Stimulated activated naive CD8-positive, alpha-beta T cell treated with anti-CD3 and anti-CD28 coated beads, Interleukin-15, Interleukin-2, amounts not matched to agents 100 ng/mL and 50 ng/mL, for 24 hours (primary cell): ENCODE measurements around the gene MBOAT1.
"Not testable (repeated sequence)": the region's sequence is repeated elsewhere in the genome, so short reads cannot be mapped to it uniquely, and the experiment has no call there.

Experiments
- H3K27ac Mint-ChIP-seq: one replicate; pipeline ENCODE4 v1.8.0; 2021; ENCODE audit warnings: mild to moderate bottlenecking, mixed read lengths
- H3K27me3 Mint-ChIP-seq: one replicate; pipeline ENCODE4 v1.8.0; 2021; ENCODE audit warnings: mixed read lengths
- H3K36me3 Mint-ChIP-seq: one replicate; pipeline ENCODE4 v1.8.0; 2021; ENCODE audit warnings: low read depth, mixed read lengths
- H3K4me1 Mint-ChIP-seq: one replicate; pipeline ENCODE4 v1.8.0; 2021; ENCODE audit warnings: low read depth, mixed read lengths
- H3K4me3 Mint-ChIP-seq: one replicate; pipeline ENCODE4 v1.8.0; 2021; ENCODE audit warnings: mild to moderate bottlenecking, mixed read lengths
- H3K9me3 Mint-ChIP-seq: one replicate; pipeline ENCODE4 v1.8.0; 2021; ENCODE audit warnings: mixed read lengths

MBOAT1 gene

GRCh38 chr6:20200761-20201630, 11.3 kb downstream of the MBOAT1 start:
- H3K9me3 Mint-ChIP-seq: no peaks in the 10 kb centered on the region
- no peaks in the 10 kb centered on the region for H3K36me3 Mint-ChIP-seq
- no peaks in the 10 kb centered on the region for H3K27me3 Mint-ChIP-seq
- no peak overlapping the region for H3K4me3 Mint-ChIP-seq
- H3K4me1 Mint-ChIP-seq: peaks cover 42% of the 10 kb centered on the region
- no peak overlapping the region for H3K27ac Mint-ChIP-seq

GRCh38 chr6:20198775-20199174, 13.5 kb downstream of the MBOAT1 start:
- Mint-ChIP-seq H3K36me3 (no peaks in the 10 kb centered on the region), H3K9me3 (no peaks in the 10 kb centered on the region), H3K4me1 (peaks cover 22% of the 10 kb centered on the region), H3K27me3 (no peaks in the 10 kb centered on the region), H3K27ac (no peak overlapping the region), H3K4me3 (no peak overlapping the region)

DNA sequence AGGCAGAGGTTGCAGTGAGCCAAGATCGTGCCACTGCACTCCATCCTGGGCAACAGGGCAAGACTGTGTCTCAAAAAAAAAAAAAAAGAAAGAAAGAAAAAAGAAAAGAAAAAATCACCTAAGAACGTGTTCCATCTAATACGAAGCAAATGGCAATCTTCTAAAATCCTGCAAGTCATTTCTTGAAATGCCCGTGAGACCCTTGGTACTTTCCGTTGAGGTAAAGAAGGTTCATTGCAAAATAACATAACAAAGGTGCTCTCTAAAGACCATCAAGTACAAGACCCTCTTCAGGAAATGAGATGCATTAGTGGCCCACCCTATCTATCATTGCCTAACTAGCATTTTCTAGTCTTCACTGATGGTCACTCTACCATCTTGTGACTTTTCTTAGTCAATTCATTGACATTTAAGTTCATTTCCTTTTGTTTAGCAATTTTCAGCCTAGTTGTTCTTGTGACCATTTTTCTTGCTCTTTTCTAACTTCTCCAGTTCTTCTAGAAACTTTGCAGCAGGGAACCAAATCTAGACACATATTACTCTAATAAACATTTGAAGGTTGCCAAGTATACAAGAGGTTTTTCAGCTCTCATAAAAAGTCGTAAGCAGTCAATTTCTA, 14.0 kb downstream of the MBOAT1 start:
- H3K36me3 Mint-ChIP-seq: peaks cover 1% of the 10 kb centered on the region
- no peak overlapping the region for H3K27ac Mint-ChIP-seq
- H3K4me3 Mint-ChIP-seq: no peak overlapping the region

DNA sequence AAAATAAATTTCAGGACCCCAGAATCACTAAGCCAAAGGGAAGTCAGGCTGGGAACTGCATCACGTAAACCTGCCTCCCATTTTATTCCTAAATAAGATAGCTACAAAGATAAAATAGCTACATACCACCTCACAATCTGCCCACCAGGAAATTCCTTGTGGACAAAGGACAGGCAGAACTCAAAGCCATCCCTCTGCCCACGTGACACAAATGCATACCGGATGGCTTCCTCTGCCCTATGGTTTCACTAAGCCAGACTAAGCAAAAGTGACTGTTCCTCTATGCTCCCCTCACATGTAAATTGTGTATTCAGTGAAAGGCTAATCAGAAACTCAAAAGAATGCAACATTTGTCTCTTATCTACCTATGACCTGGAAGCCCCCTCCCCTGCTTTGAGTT, 15.0 kb downstream of the MBOAT1 start:
- H3K27ac Mint-ChIP-seq: no peak overlapping the region
- no peak overlapping the region for H3K4me3 Mint-ChIP-seq
- H3K4me1 Mint-ChIP-seq: peaks cover 10% of the 10 kb centered on the region
- H3K27me3 Mint-ChIP-seq: no peaks in the 10 kb centered on the region
- H3K36me3 Mint-ChIP-seq: peaks cover 3% of the 10 kb centered on the region
- H3K9me3 Mint-ChIP-seq: no peaks in the 10 kb centered on the region

More for the DNA sequence above, 14.0 kb downstream of the MBOAT1 start:
- Mint-ChIP-seq H3K9me3 (no peaks in the 10 kb centered on the region), H3K27me3 (no peaks in the 10 kb centered on the region), H3K4me1 (peaks cover 17% of the 10 kb centered on the region)

DNA sequence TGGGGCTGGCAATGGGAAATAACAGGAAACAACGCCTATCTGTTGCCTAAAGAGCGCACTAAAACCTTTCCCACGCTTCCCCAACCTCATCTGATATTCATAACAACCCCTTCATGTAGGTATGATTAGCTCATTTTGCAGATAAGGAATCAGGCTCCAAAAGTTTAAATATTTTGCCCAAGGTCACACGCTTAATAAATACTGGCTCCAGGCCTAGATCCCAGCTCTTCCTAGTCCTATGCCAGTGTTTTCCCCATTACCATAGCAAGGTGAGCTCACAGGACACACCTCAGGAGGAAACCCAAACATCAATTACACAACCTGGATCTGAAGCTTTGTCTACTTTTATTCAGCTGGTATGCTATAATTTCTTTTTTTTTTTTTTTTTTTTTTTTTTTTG, 19.6 kb downstream of the MBOAT1 start:
- Mint-ChIP-seq H3K27me3 (no peaks in the 10 kb centered on the region), H3K27ac (no peak overlapping the region), H3K9me3 (no peaks in the 10 kb centered on the region), H3K36me3 (peaks cover 3% of the 10 kb centered on the region), H3K4me1 (peaks cover 12% of the 10 kb centered on the region), H3K4me3 (no peak overlapping the region)

DNA sequence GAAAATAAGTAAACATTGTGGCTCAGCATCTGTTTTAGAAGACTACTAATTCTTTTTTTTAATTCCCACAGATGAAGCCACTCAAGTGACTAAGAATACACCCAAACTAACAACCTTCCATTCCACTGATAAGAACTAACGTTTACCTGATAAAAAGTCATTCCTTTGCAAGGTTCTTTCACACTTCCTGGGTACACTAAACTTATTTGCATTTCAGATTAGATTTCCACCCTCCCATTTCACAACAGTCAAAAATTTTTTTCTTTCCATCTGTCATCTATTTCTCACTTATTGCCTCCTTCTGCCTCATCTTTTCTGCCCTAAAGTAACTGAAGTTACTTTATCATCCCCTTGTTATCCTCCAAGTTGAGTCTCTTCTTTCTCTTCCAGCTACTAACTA, 20.3 kb downstream of the MBOAT1 start:
- Mint-ChIP-seq H3K9me3 (no peaks in the 10 kb centered on the region), H3K27me3 (no peaks in the 10 kb centered on the region), H3K36me3 (peaks cover 3% of the 10 kb centered on the region), H3K27ac (peak overlapping the region; percentile 46), H3K4me3 (no peak overlapping the region), H3K4me1 (peaks cover 12% of the 10 kb centered on the region)

GRCh38 chr6:20188630-20189075, 23.6 kb downstream of the MBOAT1 start:
- peaks cover 12% of the 10 kb centered on the region for H3K4me1 Mint-ChIP-seq
- H3K36me3 Mint-ChIP-seq: peaks cover 8% of the 10 kb centered on the region
- no peak overlapping the region for H3K4me3 Mint-ChIP-seq
- no peak overlapping the region for H3K27ac Mint-ChIP-seq
- H3K27me3 Mint-ChIP-seq: no peaks in the 10 kb centered on the region
- H3K9me3 Mint-ChIP-seq: no peaks in the 10 kb centered on the region

GRCh38 chr6:20186981-20187380, 25.3 kb downstream of the MBOAT1 start:
- Mint-ChIP-seq H3K36me3 (peaks cover 5% of the 10 kb centered on the region), H3K27me3 (no peaks in the 10 kb centered on the region), H3K27ac (no peak overlapping the region), H3K9me3 (no peaks in the 10 kb centered on the region), H3K4me1 (peaks cover 7% of the 10 kb centered on the region), H3K4me3 (no peak overlapping the region)

DNA sequence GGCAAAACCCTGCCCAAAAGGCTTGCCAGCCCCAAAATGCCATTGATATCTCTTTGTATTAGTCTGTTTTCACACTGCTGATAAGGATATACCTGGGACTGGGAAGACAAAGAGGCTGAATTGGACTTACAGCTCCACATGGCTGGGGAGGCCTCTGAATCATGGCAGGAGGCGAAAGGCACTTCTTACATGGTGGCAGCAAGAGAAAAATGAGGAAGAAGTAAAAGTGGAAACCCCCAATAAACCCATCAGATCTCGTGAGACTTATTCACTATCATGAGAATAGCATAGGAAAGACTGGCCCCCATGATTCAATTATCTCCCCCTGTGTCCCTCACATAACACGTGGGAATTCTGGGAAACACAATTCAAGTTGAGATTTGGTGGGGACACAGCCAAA, 28.6 kb downstream of the MBOAT1 start:
- H3K36me3 Mint-ChIP-seq: peaks cover 5% of the 10 kb centered on the region
- H3K27ac Mint-ChIP-seq: no peak overlapping the region
- H3K27me3 Mint-ChIP-seq: no peaks in the 10 kb centered on the region
- no peak overlapping the region for H3K4me3 Mint-ChIP-seq
- no peaks in the 10 kb centered on the region for H3K9me3 Mint-ChIP-seq
- H3K4me1 Mint-ChIP-seq: peaks cover 1% of the 10 kb centered on the region

DNA sequence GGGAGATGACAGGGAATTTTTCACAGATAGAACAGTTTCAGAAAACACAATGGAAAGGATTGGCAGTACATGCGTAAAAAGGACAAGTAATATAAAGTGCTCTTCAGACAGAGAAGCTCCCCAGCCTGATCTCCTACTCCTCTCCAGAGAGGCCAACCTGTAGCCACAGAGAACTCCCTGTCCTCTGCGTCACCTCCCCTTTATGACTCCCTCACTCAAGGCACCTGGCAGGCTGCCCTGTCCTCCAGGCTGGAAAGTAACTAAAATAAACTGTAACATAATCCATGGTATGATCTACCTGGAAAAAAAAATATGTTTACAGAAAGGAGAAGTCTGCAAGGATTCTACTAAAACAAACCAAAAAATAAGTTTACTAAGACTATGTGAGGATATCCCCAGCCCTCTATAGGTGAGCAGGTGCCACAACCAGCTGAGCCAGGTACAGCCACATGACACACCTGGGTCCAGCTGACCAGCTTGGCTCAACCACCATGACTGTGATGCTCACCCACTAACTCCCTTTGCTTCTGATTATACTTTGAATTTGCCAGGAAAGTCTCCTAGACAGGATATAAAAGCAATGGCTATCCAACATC, 29.2 kb downstream of the MBOAT1 start:
- Mint-ChIP-seq H3K27ac (no peak overlapping the region), H3K27me3 (no peaks in the 10 kb centered on the region), H3K4me3 (no peak overlapping the region), H3K36me3 (peaks cover 5% of the 10 kb centered on the region), H3K9me3 (no peaks in the 10 kb centered on the region), H3K4me1 (no peaks in the 10 kb centered on the region)

DNA sequence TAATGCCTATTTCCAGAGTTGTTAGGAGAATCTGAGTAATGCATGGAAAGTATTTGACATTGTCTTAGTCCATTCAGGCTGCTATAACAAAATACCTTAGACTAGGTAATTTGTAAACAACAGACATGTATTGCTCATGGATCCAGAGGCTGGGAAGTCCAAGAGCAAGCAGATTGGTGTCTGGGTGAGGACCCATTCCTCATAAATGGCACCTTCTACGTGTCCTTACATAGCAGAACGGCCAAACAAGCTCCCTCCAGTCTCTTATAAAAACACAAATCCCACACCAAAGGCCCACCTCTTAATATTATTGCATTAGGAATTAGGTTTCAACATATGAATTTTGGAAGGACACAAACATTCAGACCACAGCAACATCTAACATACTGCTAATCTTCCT, 30.2 kb downstream of the MBOAT1 start:
- Mint-ChIP-seq H3K4me3 (no peak overlapping the region), H3K9me3 (no peaks in the 10 kb centered on the region), H3K27ac (no peak overlapping the region), H3K36me3 (peaks cover 5% of the 10 kb centered on the region), H3K4me1 (no peaks in the 10 kb centered on the region), H3K27me3 (no peaks in the 10 kb centered on the region)

DNA sequence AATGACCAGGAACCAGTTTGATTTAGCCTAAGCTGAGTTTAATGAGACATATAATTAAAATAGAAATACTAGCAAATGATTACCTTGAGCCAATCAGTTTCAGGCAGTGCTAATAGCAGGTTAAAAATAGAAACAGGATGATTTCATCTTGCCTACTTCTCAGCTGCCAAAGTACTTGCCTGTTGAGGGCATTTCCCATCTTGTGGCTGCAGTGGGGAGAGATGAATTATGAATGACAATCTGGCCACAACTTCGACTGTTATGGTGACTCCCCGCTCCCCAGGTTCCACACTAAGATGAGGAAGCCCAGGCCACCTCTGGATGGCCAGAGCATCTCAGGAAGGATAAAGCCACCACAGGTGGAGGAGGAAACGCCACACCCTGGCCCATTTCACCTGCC, 31.3 kb downstream of the MBOAT1 start:
- Mint-ChIP-seq H3K4me1 (no peaks in the 10 kb centered on the region), H3K27me3 (no peaks in the 10 kb centered on the region), H3K36me3 (no peaks in the 10 kb centered on the region), H3K27ac (no peak overlapping the region), H3K9me3 (no peaks in the 10 kb centered on the region), H3K4me3 (no peak overlapping the region)

DNA sequence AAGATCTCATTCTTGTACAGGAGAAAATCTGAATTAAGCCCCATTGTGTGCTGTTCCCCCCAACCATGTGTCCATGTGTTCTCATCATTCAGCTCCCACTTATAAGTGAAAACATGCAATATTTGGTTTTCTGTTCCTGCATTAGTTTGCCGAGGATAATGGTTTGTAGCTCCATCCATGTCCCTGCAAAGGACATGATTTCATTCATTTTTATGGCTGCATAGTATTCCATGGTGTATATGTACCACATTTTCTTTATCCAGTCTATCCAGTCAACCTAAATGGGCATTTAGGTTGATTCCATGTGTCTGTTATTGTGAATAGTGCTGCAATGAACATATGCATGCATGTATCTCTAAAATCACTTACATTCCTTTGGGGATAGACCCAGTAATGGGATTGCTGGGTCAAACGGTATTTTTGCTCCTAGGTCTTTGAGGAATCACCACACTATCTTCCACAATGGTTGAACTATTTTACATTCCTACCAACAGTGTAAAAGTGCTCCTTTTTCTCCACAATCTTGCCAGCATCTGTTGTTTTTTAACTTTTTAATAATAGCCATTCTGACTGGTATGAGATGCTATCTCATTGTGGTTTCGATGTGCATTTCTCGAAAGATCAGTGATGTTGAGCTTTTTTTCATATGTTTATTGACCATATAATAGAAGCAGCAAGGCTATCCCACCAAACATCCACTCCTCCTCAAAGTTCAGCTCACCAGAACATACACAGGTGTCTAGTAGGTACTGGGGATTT, 32.8 kb downstream of the MBOAT1 start:
- not testable (repeated sequence) for H3K36me3 Mint-ChIP-seq, H3K27me3 Mint-ChIP-seq, H3K27ac Mint-ChIP-seq, H3K4me1 Mint-ChIP-seq, H3K4me3 Mint-ChIP-seq, H3K9me3 Mint-ChIP-seq

GRCh38 chr6:20178327-20178726, 33.9 kb downstream of the MBOAT1 start:
- no peaks in the 10 kb centered on the region for H3K27me3 Mint-ChIP-seq
- H3K4me1 Mint-ChIP-seq: peaks cover 15% of the 10 kb centered on the region
- H3K4me3 Mint-ChIP-seq: no peak overlapping the region
- H3K27ac Mint-ChIP-seq: no peak overlapping the region
- H3K36me3 Mint-ChIP-seq: no peaks in the 10 kb centered on the region
- H3K9me3 Mint-ChIP-seq: no peaks in the 10 kb centered on the region
